Immature natural killer cell (primary cell): ENCODE results near the gene TPD52L2. TPM values are rescaled to one million over a fixed set of nuclear protein-coding genes. Genes with fewer than 3 reads are reported as not detected.

ENCODE experiments used
- DNase-seq, 3 donors: peaks; one replicate each; pipeline ENCODE4 v3.0.0; 2022; ENCODE audit warnings: mixed read lengths in 1 of 3
- H3K27ac Mint-ChIP-seq, 6 donors: one replicate each; pipeline ENCODE4 v1.8.0; 2020; ENCODE audit warnings: mixed read lengths in 6 of 6, mild to moderate bottlenecking in 5 of 6, inconsistent platforms in 4 of 6, moderate library complexity in 3 of 6
- H3K27me3 Mint-ChIP-seq, 3 donors: one replicate each; pipeline ENCODE4 v1.8.0; 2020 to 2021; ENCODE audit warnings: low read depth in 3 of 3, mild to moderate bottlenecking in 3 of 3, mixed read lengths in 3 of 3, moderate library complexity in 3 of 3, inconsistent platforms in 1 of 3
- H3K36me3 Mint-ChIP-seq, 3 donors: one replicate each; pipeline ENCODE4 v1.8.0; 2020; ENCODE audit warnings: mixed read lengths in 3 of 3, inconsistent platforms in 2 of 3, mild to moderate bottlenecking in 2 of 3
- H3K4me1 Mint-ChIP-seq, 2 donors: one replicate each; pipeline ENCODE4 v1.8.0; 2020; ENCODE audit warnings: inconsistent platforms in 2 of 2, mild to moderate bottlenecking in 2 of 2, mixed read lengths in 2 of 2, moderate library complexity in 1 of 2
- H3K4me3 Mint-ChIP-seq, 5 donors: one replicate each; pipeline ENCODE4 v1.8.0; 2020; ENCODE audit warnings: mild to moderate bottlenecking in 5 of 5, mixed read lengths in 5 of 5, inconsistent platforms in 3 of 5, moderate library complexity in 3 of 5
- H3K9me3 Mint-ChIP-seq, 6 donors: one replicate each; pipeline ENCODE4 v1.8.0; 2020; ENCODE audit warnings: mild to moderate bottlenecking in 6 of 6, mixed read lengths in 6 of 6, inconsistent platforms in 4 of 6, moderate library complexity in 3 of 6
- polyA plus RNA-seq, 3 donors: library from polyadenylated mRNA; unstranded; fragments of 300-500 nt; fragmentation: Illumina TruSeq; gene quantifications; one replicate each; pipeline ENCODE4 v1.2.3, GENCODE V29; 2021

TPD52L2 gene
- polyA plus RNA-seq, 3 donors from 2014 or later: 67.5 to 90.8 (median 79.3) TPM

GRCh38 chr20:63934271-63935068 lies 69.4 kb downstream of the TPD52L2 start:
- H3K4me1 Mint-ChIP-seq: peaks cover 5 to 17% of the 10 kb centered on the region in 2 donors
- H3K36me3 Mint-ChIP-seq: peaks cover 0 to 18% (median 8%) of the 10 kb centered on the region in 3 donors
- peak overlapping the region in 2 of 6 donors; percentile 72 to 75 for H3K27ac Mint-ChIP-seq
- H3K9me3 Mint-ChIP-seq: no peaks in the 10 kb centered on the region
- no peaks in the 10 kb centered on the region for H3K27me3 Mint-ChIP-seq
- no peak for DNase-seq
- no peak overlapping the region for H3K4me3 Mint-ChIP-seq

GRCh38 chr20:63935447-63935846 lies 70.4 kb downstream of the TPD52L2 start:
- no peak overlapping the region for H3K4me3 Mint-ChIP-seq
- H3K27ac Mint-ChIP-seq: no peak overlapping the region

GRCh38 chr20:63937596-63937995 lies 72.5 kb downstream of the TPD52L2 start:
- peak overlapping the region in 1 of 6 donors; percentile 24 for H3K27ac Mint-ChIP-seq
- DNase-seq: no peak
- no peak overlapping the region for H3K4me3 Mint-ChIP-seq
- H3K4me1 Mint-ChIP-seq: peaks cover 15 to 23% of the 10 kb centered on the region in 2 donors
- H3K9me3 Mint-ChIP-seq: no peaks in the 10 kb centered on the region
- H3K36me3 Mint-ChIP-seq: peaks cover 0 to 8% (median 8%) of the 10 kb centered on the region in 3 donors
- H3K27me3 Mint-ChIP-seq: peaks cover 0 to 5% (median 5%) of the 10 kb centered on the region in 3 donors

More at GRCh38 chr20:63935447-63935846, 70.4 kb downstream of the TPD52L2 start:
- Mint-ChIP-seq H3K4me1 (peaks cover 5 to 17% of the 10 kb centered on the region in 2 donors), H3K27me3 (no peaks in the 10 kb centered on the region), H3K9me3 (no peaks in the 10 kb centered on the region), H3K36me3 (peaks cover 0 to 13% (median 8%) of the 10 kb centered on the region in 3 donors)
- DNase-seq: no peak

GRCh38 chr20:63939061-63939935 lies 74.2 kb downstream of the TPD52L2 start:
- Mint-ChIP-seq H3K4me1 (peaks cover 18 to 21% of the 10 kb centered on the region in 2 donors), H3K36me3 (peaks cover 0 to 12% (median 8%) of the 10 kb centered on the region in 3 donors), H3K27me3 (peaks cover 0 to 5% (median 5%) of the 10 kb centered on the region in 3 donors), H3K4me3 (no peak overlapping the region), H3K27ac (peak overlapping the region in 1 of 6 donors; percentile 23), H3K9me3 (no peaks in the 10 kb centered on the region)
- peak in 2 of 3 donors; percentile 29 to 54 for DNase-seq

GRCh38 chr20:63940071-63940471 lies 75.0 kb downstream of the TPD52L2 start:
- Mint-ChIP-seq H3K4me1 (peaks cover 14 to 18% of the 10 kb centered on the region in 2 donors), H3K27me3 (peaks cover 3 to 5% (median 5%) of the 10 kb centered on the region in 3 donors), H3K9me3 (no peaks in the 10 kb centered on the region), H3K4me3 (peak overlapping the region in 1 of 5 donors; percentile 38), H3K36me3 (peaks cover 0 to 9% (median 5%) of the 10 kb centered on the region in 3 donors), H3K27ac (peak overlapping the region in 1 of 6 donors; percentile 23)
- no peak for DNase-seq

GRCh38 chr20:63940472-63941266 lies 75.6 kb downstream of the TPD52L2 start:
- no peak for DNase-seq

More at GRCh38 chr20:63940472-63941266, 75.6 kb downstream of the TPD52L2 start:
- Mint-ChIP-seq H3K36me3 (peaks cover 0 to 8% (median 5%) of the 10 kb centered on the region in 3 donors), H3K4me3 (peak overlapping the region; percentile 5 to 72 (median 53)), H3K4me1 (peaks cover 12 to 22% of the 10 kb centered on the region in 2 donors), H3K9me3 (no peaks in the 10 kb centered on the region), H3K27me3 (peaks cover 5% of the 10 kb centered on the region in 3 donors), H3K27ac (peak overlapping the region in 4 of 6 donors; percentile 58 to 84 (median 66))

Other genes with a start within 250 kb of the TPD52L2 start
- 10 to 100 TPM in 1 of 3 donors, 1 to 10 TPM in 1, not detected in 1; 2.7 to 11.4 TPM for gene GMEB2, start 238.2 kb upstream of the TPD52L2 start, polyA plus RNA-seq
- gene STMN3, start 211.8 kb upstream of the TPD52L2 start, polyA plus RNA-seq: 1 to 10 TPM in 2 of 3 donors, under 1 TPM in 1; 0.36 to 1.6 (median 1.1) TPM
- 1 to 10 TPM in 2 of 3 donors, not detected in 1; 1.5 to 7.3 TPM for gene RTEL1, start 207.0 kb upstream of the TPD52L2 start, polyA plus RNA-seq
- not detected for gene TNFRSF6B, start 168.6 kb upstream of the TPD52L2 start, polyA plus RNA-seq
- 10 to 100 TPM; 43.0 to 72.7 (median 54.3) TPM for gene ARFRP1, start 157.3 kb upstream of the TPD52L2 start, polyA plus RNA-seq
- gene ZGPAT, start 157.2 kb upstream of the TPD52L2 start, polyA plus RNA-seq: 10 to 100 TPM; 26.6 to 64.1 (median 33.9) TPM
- 100 to 1,000 TPM; 177 to 227 (median 180) TPM for gene LIME1, start 128.6 kb upstream of the TPD52L2 start, polyA plus RNA-seq
- 1 to 10 TPM; 1.5 to 3.6 (median 3.2) TPM for gene SLC2A4RG, start 125.5 kb upstream of the TPD52L2 start, polyA plus RNA-seq
- under 1 TPM; 0.16 to 0.32 (median 0.32) TPM for gene ZBTB46, start 34.0 kb upstream of the TPD52L2 start, polyA plus RNA-seq
- under 1 TPM in 1 of 3 donors, not detected in 2; 0.34 TPM for gene ABHD16B, start 3.8 kb upstream of the TPD52L2 start, polyA plus RNA-seq
- 1 to 10 TPM; 1.4 to 8.2 (median 2.9) TPM for gene DNAJC5, start 29.9 kb downstream of the TPD52L2 start, polyA plus RNA-seq
- 10 to 100 TPM; 19.3 to 35.5 (median 30.8) TPM for gene UCKL1, start 91.1 kb downstream of the TPD52L2 start, polyA plus RNA-seq
- under 1 TPM in 2 of 3 donors, not detected in 1; 0.36 to 0.63 TPM for gene ZNF512B, start 104.7 kb downstream of the TPD52L2 start, polyA plus RNA-seq
- gene SAMD10, start 114.4 kb downstream of the TPD52L2 start, polyA plus RNA-seq: 10 to 100 TPM in 1 of 3 donors, 1 to 10 TPM in 2; 6.5 to 13.2 (median 8.5) TPM
- 10 to 100 TPM; 52.6 to 94.4 (median 63.1) TPM for gene PRPF6, start 115.9 kb downstream of the TPD52L2 start, polyA plus RNA-seq
- gene C20orf204, start 170.9 kb downstream of the TPD52L2 start, polyA plus RNA-seq: not detected
- not detected for gene SOX18, start 184.4 kb downstream of the TPD52L2 start, polyA plus RNA-seq
- 10 to 100 TPM; 18.9 to 26.6 (median 24.1) TPM for gene TCEA2, start 197.9 kb downstream of the TPD52L2 start, polyA plus RNA-seq
- gene RGS19, start 214.2 kb downstream of the TPD52L2 start, polyA plus RNA-seq: 100 to 1,000 TPM; 124 to 171 (median 132) TPM
- gene OPRL1, start 214.8 kb downstream of the TPD52L2 start, polyA plus RNA-seq: 1 to 10 TPM in 1 of 3 donors, under 1 TPM in 2; 0.48 to 1.3 (median 0.73) TPM
- not detected for gene LKAAEAR1, start 219.1 kb downstream of the TPD52L2 start, polyA plus RNA-seq
- gene NPBWR2, start 242.3 kb downstream of the TPD52L2 start, polyA plus RNA-seq: not detected